PC-3 (cell line): ENCODE data around the gene FGF1.

ENCODE experiments used
- CTCF ChIP-seq: fragments of 300-600 bp; sonication (generic); conservative IDR thresholded peaks from 2 replicates; pipeline ENCODE4 v1.5.1; 2017; ENCODE audit warnings: antibody characterized with exemption, low read depth, mild to moderate bottlenecking, low read length
- EZH2 ChIP-seq: fragments of 300-600 bp; sonication (generic); IDR thresholded peaks from one replicate; pipeline ENCODE4 v1.6.1; 2017; ENCODE audit warnings: antibody characterized with exemption, mild to moderate bottlenecking, low read length; ENCODE audit not compliant: unreplicated experiment
- EZH2phosphoT487 ChIP-seq: fragments of 300-600 bp; sonication (generic); IDR thresholded peaks from 2 replicates; pipeline ENCODE4 v1.6.1; 2018; ENCODE audit warnings: mild to moderate bottlenecking, antibody characterized with exemption, low read length, borderline replicate concordance

GRCh38 chr5:142609142-142609541 lies 76.7 kb downstream of the FGF1 start:
- TF ChIP-seq CTCF (no peak), EZH2 (no peak), EZH2phosphoT487 (no peak)
